OCI-LY7 (cell line): ENCODE data around the gene XDH. TPM values are rescaled to one million over a fixed set of nuclear protein-coding genes. Genes with fewer than 3 reads are reported as not detected.

Source experiments
- BruUV-seq: library from RNA; stranded (reverse); fragments of 400-500 nt; replicated peaks from 2 replicates; lab custom pipeline; 2021; lab: Mats Ljungman, UMichigan
- CTCF ChIA-PET: fragments of 300-600 bp; sonication (Branson Sonifier 250); formaldehyde crosslinking; loops from one replicate; lab custom pipeline; 2022; ENCODE audit warnings: antibody characterized with exemption; ENCODE audit not compliant: unreplicated experiment; lab: Charles Lee
- POLR2A ChIA-PET: fragments of 300-600 bp; sonication (Branson Sonifier 250); formaldehyde crosslinking; loops from one replicate; lab custom pipeline; 2022; ENCODE audit warnings: antibody characterized with exemption; lab: Charles Lee
- DNase-seq: peaks from one replicate; pipeline ENCODE4 v3.0.0-alpha.2; 2015; ENCODE audit warnings: low spot score
- H2AFZ ChIP-seq: fragments of 200-600 bp; sonication (generic), shearing (Covaris generic); 2 replicates; pipeline ENCODE4 v1.6.1; 2014; ENCODE audit warnings: mild to moderate bottlenecking, antibody characterized with exemption, low read length, moderate library complexity
- H3K27ac ChIP-seq: fragments of 200-600 bp; sonication (generic); 2 replicates; pipeline ENCODE4 v1.5.1; 2014; ENCODE audit warnings: mixed run types, low read depth, mild to moderate bottlenecking, moderate library complexity, low read length, inconsistent platforms; ENCODE audit not compliant: poor library complexity, severe bottlenecking
- H3K36me3 ChIP-seq: fragments of 200-600 bp; sonication (generic); 2 replicates; pipeline ENCODE4 v1.6.1; 2014; ENCODE audit warnings: mild to moderate bottlenecking, antibody characterized with exemption, low read length, moderate library complexity, mixed read lengths; ENCODE audit not compliant: insufficient read depth
- H3K4me1 ChIP-seq: fragments of 200-600 bp; sonication (generic); 2 replicates; pipeline ENCODE4 v1.5.1; 2014; ENCODE audit warnings: mild to moderate bottlenecking, low read length; ENCODE audit not compliant: insufficient read depth, poor library complexity, severe bottlenecking
- H3K4me2 ChIP-seq: fragments of 200-600 bp; sonication (generic); 2 replicates; pipeline ENCODE4 v1.6.1; 2014; ENCODE audit warnings: mild to moderate bottlenecking, low read length
- H3K4me3 ChIP-seq: fragments of 200-600 bp; sonication (generic); 2 replicates; pipeline ENCODE4 v1.5.1; 2014; ENCODE audit warnings: mild to moderate bottlenecking, low read depth, low read length; ENCODE audit not compliant: poor library complexity, severe bottlenecking
- H3K79me2 ChIP-seq: fragments of 200-600 bp; sonication (generic); 2 replicates; pipeline ENCODE4 v1.6.1; 2016; ENCODE audit warnings: low read depth, mild to moderate bottlenecking, low read length, moderate library complexity, mixed read lengths; ENCODE audit not compliant: insufficient read depth
- H3K9me2 ChIP-seq: fragments of 200-600 bp; sonication (generic); 2 replicates; pipeline ENCODE4 v1.6.1; 2016; ENCODE audit warnings: mild to moderate bottlenecking, low read length, mixed read lengths; ENCODE audit not compliant: insufficient read depth
- H3K9me3 ChIP-seq: fragments of 200-600 bp; sonication (generic); 2 replicates; pipeline ENCODE4 v1.6.1; 2014; ENCODE audit warnings: mild to moderate bottlenecking, mixed run types, low read length, mixed read lengths
- H4K20me1 ChIP-seq: fragments of 200-600 bp; sonication (generic); 2 replicates; pipeline ENCODE4 v1.6.1; 2014; ENCODE audit warnings: mild to moderate bottlenecking, antibody characterized with exemption, low read length, moderate library complexity, mixed read lengths; ENCODE audit not compliant: insufficient read depth
- EZH2phosphoT487 ChIP-seq: fragments of 200-600 bp; sonication (generic); IDR thresholded peaks from 2 replicates; pipeline ENCODE4 v1.6.1; 2018; ENCODE audit warnings: low read depth, borderline replicate concordance, mild to moderate bottlenecking, mixed run types, antibody characterized with exemption, low read length, moderate library complexity, mixed read lengths
- intact Hi-C: fragments of 100-400 bp; cut with micrococcal nuclease; formaldehyde crosslinking; loops from one replicate; pipeline ENCODE4 v1.10.0; 2022; ENCODE audit not compliant: unreplicated experiment
- total RNA-seq, 2 experiments: library from RNA; depleted of rRNA in 1 of 2; stranded (reverse); fragments of >200 nt in 1 of 2; shearing (Covaris generic) in 1 of 2; gene quantifications; 2 replicates each; pipeline ENCODE4 v1.2.3, GENCODE V29; 2014 to 2022
- TF ChIP-seq, protein P1 (sequence below): fragments of 200-600 bp; sonication (generic); conservative IDR thresholded peaks from 2 replicates; pipeline ENCODE4 v1.5.1; 2014; ENCODE audit warnings: mild to moderate bottlenecking, antibody characterized with exemption, low read length, moderate library complexity, mixed read lengths

XDH gene
- total RNA-seq, 2 experiments from 2014 or later: not detected

DNA sequence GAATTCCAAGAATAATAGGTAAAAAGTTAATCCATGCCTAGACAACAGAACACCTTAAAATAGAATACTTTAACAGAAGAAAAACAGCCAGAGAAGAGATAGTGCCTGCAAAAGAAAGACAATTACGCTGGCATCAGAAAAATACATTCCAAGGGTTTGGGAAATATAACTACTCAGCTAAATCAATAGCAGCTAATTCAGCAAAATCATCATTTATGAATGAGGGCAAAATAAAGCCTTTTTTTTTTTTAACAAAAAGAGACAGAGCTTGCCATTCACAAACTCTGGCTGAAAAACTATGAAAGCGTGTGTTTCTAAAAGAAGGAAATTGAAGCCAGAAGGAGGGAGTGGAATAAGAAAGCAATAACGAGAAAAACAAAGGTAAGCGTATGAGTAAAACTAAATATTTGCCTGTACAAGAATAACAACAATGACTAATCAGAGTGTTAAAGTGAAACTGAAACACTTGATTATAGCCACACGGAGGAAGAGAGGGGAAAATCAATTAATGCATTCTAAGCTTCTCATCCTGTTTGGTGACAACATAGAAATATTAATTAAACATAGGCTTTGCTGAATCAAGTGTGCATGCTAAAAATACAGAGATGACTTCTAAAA lies 90.4 kb downstream of the XDH start:
- peak overlapping the region; percentile 87 for H2AFZ ChIP-seq
- no peaks in the 10 kb centered on the region for H3K9me3 ChIP-seq
- intact Hi-C loops: no loop called here
- no peak for TF ChIP-seq EZH2phosphoT487
- TF ChIP-seq, protein P1, sequence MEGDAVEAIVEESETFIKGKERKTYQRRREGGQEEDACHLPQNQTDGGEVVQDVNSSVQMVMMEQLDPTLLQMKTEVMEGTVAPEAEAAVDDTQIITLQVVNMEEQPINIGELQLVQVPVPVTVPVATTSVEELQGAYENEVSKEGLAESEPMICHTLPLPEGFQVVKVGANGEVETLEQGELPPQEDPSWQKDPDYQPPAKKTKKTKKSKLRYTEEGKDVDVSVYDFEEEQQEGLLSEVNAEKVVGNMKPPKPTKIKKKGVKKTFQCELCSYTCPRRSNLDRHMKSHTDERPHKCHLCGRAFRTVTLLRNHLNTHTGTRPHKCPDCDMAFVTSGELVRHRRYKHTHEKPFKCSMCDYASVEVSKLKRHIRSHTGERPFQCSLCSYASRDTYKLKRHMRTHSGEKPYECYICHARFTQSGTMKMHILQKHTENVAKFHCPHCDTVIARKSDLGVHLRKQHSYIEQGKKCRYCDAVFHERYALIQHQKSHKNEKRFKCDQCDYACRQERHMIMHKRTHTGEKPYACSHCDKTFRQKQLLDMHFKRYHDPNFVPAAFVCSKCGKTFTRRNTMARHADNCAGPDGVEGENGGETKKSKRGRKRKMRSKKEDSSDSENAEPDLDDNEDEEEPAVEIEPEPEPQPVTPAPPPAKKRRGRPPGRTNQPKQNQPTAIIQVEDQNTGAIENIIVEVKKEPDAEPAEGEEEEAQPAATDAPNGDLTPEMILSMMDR: no peak
- H4K20me1 ChIP-seq: no peaks in the 10 kb centered on the region
- H3K27ac ChIP-seq: no peak overlapping the region
- POLR2A ChIA-PET: no interaction called here
- peak overlapping the region; percentile 62 for H3K4me2 ChIP-seq
- peaks cover 23% of the 10 kb centered on the region for H3K4me1 ChIP-seq
- no TSS peak for BruUV-seq
- CTCF ChIA-PET: interaction anchor here (1.1 kb wide), 1 partner anchor 9 kb away, joined by 3 read pairs; no protein-coding TSS in a partner anchor
- no peaks in the 10 kb centered on the region for H3K36me3 ChIP-seq
- no peaks in the 10 kb centered on the region for H3K79me2 ChIP-seq
- DNase-seq: no peak
- H3K4me3 ChIP-seq: peak overlapping the region; percentile 50
- H3K9me2 ChIP-seq: no peaks in the 10 kb centered on the region

DNA sequence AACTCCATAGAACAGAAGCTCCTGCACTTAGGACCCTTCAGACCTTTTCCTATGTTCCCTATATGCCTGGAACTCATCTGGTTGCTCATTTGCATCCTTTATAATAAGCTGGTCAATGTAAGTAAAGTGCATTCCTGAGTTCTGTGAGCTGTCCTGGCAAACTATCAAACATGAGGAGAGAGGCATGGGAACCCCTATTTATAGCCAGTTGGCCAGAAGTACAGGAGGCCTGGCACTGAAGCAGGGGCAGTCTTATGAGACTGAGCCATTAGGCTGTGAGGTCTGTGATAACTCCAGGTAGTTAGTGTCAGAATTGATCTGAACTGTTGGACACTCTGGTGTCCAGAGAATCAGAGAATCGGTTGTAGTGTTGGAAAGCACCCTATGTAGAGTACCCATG lies 92.2 kb downstream of the XDH start:
- Histone ChIP-seq H3K79me2 (no peaks in the 10 kb centered on the region), H3K9me3 (no peaks in the 10 kb centered on the region), H4K20me1 (no peaks in the 10 kb centered on the region), H3K4me1 (peaks cover 40% of the 10 kb centered on the region), H3K36me3 (no peaks in the 10 kb centered on the region), H2AFZ (no peak overlapping the region), H3K4me2 (no peak overlapping the region), H3K27ac (no peak overlapping the region), H3K4me3 (no peak overlapping the region), H3K9me2 (no peaks in the 10 kb centered on the region)
- no TSS peak for BruUV-seq
- no peak for TF ChIP-seq EZH2phosphoT487
- TF ChIP-seq, protein P1: no peak
- intact Hi-C loops: no loop called here
- CTCF ChIA-PET: interaction anchor here (1.0 kb wide), 1 partner anchor 22 kb away, joined by 3 read pairs; no protein-coding TSS in a partner anchor
- POLR2A ChIA-PET: interaction anchor here (1.0 kb wide), 1 partner anchor 254 kb away, joined by 4 read pairs; no protein-coding TSS in a partner anchor
- DNase-seq: no peak
